Neural progenitor cell (in vitro differentiated cells): ENCODE data around the gene ACACB. TPM values are rescaled to one million over a fixed set of nuclear protein-coding genes. Genes with fewer than 3 reads are reported as not detected.

Source experiments
- DNase-seq: peaks from one replicate; pipeline ENCODE4 v3.0.0-alpha.2; 2016; ENCODE audit warnings: low spot score
- H2AFZ ChIP-seq: fragments of 200-600 bp; sonication (generic); replicated peaks from 2 replicates; pipeline ENCODE4 v1.6.1; 2016; ENCODE audit warnings: antibody characterized with exemption
- H3F3A ChIP-seq: fragments of 200-600 bp; sonication (generic); 2 replicates; pipeline ENCODE4 v1.6.1; 2016; ENCODE audit warnings: antibody characterized with exemption, low read depth
- H3K27ac ChIP-seq: fragments of 200-600 bp; sonication (generic); 2 replicates; pipeline ENCODE4 v1.5.1; 2016; ENCODE audit warnings: mild to moderate bottlenecking
- H3K27me3 ChIP-seq: fragments of 200-600 bp; sonication (generic); 2 replicates; pipeline ENCODE4 v1.6.1; 2016; ENCODE audit warnings: mild to moderate bottlenecking, moderate library complexity
- H3K36me3 ChIP-seq: fragments of 200-600 bp; sonication (generic); 2 replicates; pipeline ENCODE4 v1.5.1; 2016
- H3K4me1 ChIP-seq: fragments of 200-600 bp; sonication (generic); 2 replicates; pipeline ENCODE4 v1.6.1; 2016; ENCODE audit warnings: mixed run types
- H3K4me2 ChIP-seq: fragments of 200-600 bp; sonication (generic); 2 replicates; pipeline ENCODE4 v1.6.1; 2016
- H3K4me3 ChIP-seq: fragments of 200-600 bp; sonication (generic); 2 replicates; pipeline ENCODE4 v1.5.1; 2016
- H3K79me2 ChIP-seq: fragments of 200-600 bp; sonication (generic); 2 replicates; pipeline ENCODE4 v1.6.1; 2016; ENCODE audit warnings: low read depth
- H3K9ac ChIP-seq: fragments of 200-600 bp; sonication (generic); 2 replicates; pipeline ENCODE4 v1.6.1; 2016
- H3K9me3 ChIP-seq: fragments of 200-600 bp; sonication (generic); 2 replicates; pipeline ENCODE4 v1.5.1; 2016; ENCODE audit warnings: low read depth
- H4K20me1 ChIP-seq: fragments of 200-600 bp; sonication (generic); 2 replicates; pipeline ENCODE4 v1.6.1; 2016; ENCODE audit warnings: low read depth
- H3K27ac Mint-ChIP-seq: 3 replicates; pipeline ENCODE4 v1.8.0; 2021; ENCODE audit warnings: mixed read lengths
- H3K27me3 Mint-ChIP-seq: 2 replicates; pipeline ENCODE4 v1.8.0; 2022; ENCODE audit warnings: low read depth, mild to moderate bottlenecking, inconsistent platforms, moderate library complexity, mixed read lengths; ENCODE audit not compliant: insufficient read depth
- H3K36me3 Mint-ChIP-seq: 3 replicates; pipeline ENCODE4 v1.8.0; 2021; ENCODE audit warnings: mixed read lengths
- H3K4me1 Mint-ChIP-seq: 3 replicates; pipeline ENCODE4 v1.8.0; 2021; ENCODE audit warnings: mixed read lengths
- H3K4me3 Mint-ChIP-seq: 3 replicates; pipeline ENCODE4 v1.8.0; 2021; ENCODE audit warnings: mild to moderate bottlenecking, moderate library complexity, mixed read lengths
- H3K9me3 Mint-ChIP-seq: 3 replicates; pipeline ENCODE4 v1.8.0; 2020; ENCODE audit warnings: mixed read lengths
- CTCF ChIP-seq: fragments of 200-600 bp; sonication (generic); IDR thresholded peaks from 2 replicates; pipeline ENCODE4 v1.5.1; 2017; ENCODE audit warnings: antibody characterized with exemption, mild to moderate bottlenecking
- EZH2 ChIP-seq: fragments of 200-600 bp; sonication (generic); IDR thresholded peaks from 2 replicates; pipeline ENCODE4 v1.6.1; 2017; ENCODE audit warnings: antibody characterized with exemption, mild to moderate bottlenecking, moderate library complexity
- EZH2phosphoT487 ChIP-seq: fragments of 200-600 bp; sonication (generic); IDR thresholded peaks from 2 replicates; pipeline ENCODE4 v1.6.1; 2017; ENCODE audit warnings: antibody characterized with exemption
- total RNA-seq: library from RNA; depleted of rRNA; stranded (reverse); fragments of >200 nt; gene quantifications from 2 replicates; pipeline ENCODE4 v1.2.3, GENCODE V29; 2015; ENCODE audit warnings: low replicate concordance

Gene ACACB
- total RNA-seq, 1 donor from 2014 or later: 2.4 TPM

- H3K4me1 ChIP-seq: peaks cover 2% of the 10 kb centered on the region
- no peak for DNase-seq
- peaks cover 14% of the 10 kb centered on the region for H3F3A ChIP-seq
- no peaks in the 10 kb centered on the region for H3K9me3 Mint-ChIP-seq
- no peaks in the 10 kb centered on the region for H3K9me3 ChIP-seq
- H3K4me2 ChIP-seq: no peak overlapping the region
- H2AFZ ChIP-seq: no peak overlapping the region
- no peaks in the 10 kb centered on the region for H3K36me3 ChIP-seq
- H3K27me3 ChIP-seq: peaks cover 16% of the 10 kb centered on the region
- H3K36me3 Mint-ChIP-seq: no peaks in the 10 kb centered on the region
- TF ChIP-seq EZH2 (no peak), EZH2phosphoT487 (no peak), CTCF (no peak)
- H3K9ac ChIP-seq: no peak overlapping the region
- no peaks in the 10 kb centered on the region for H3K79me2 ChIP-seq
- H3K27ac ChIP-seq: no peak overlapping the region
- no peaks in the 10 kb centered on the region for H4K20me1 ChIP-seq
- no peak overlapping the region for H3K4me3 ChIP-seq
- peaks cover 12% of the 10 kb centered on the region for H3K4me1 Mint-ChIP-seq
- no peak overlapping the region for H3K27ac Mint-ChIP-seq
- no peak overlapping the region for H3K4me3 Mint-ChIP-seq
- peaks cover 9% of the 10 kb centered on the region for H3K27me3 Mint-ChIP-seq
Measured at GRCh38 chr12:109150124-109150640, 33.8 kb downstream of the ACACB start.

- Mint-ChIP-seq H3K36me3 (no peaks in the 10 kb centered on the region), H3K4me3 (no peak overlapping the region), H3K4me1 (peaks cover 19% of the 10 kb centered on the region), H3K27me3 (peaks cover 9% of the 10 kb centered on the region), H3K27ac (no peak overlapping the region), H3K9me3 (no peaks in the 10 kb centered on the region)
- TF ChIP-seq EZH2: no peak
- no peak for TF ChIP-seq EZH2phosphoT487
- TF ChIP-seq CTCF: no peak
- Histone ChIP-seq H3K4me2 (no peak overlapping the region), H3K4me1 (peaks cover 4% of the 10 kb centered on the region), H3F3A (peaks cover 20% of the 10 kb centered on the region), H3K9me3 (no peaks in the 10 kb centered on the region), H3K79me2 (no peaks in the 10 kb centered on the region), H3K27ac (no peak overlapping the region), H3K4me3 (no peak overlapping the region), H4K20me1 (no peaks in the 10 kb centered on the region), H3K27me3 (peaks cover 16% of the 10 kb centered on the region), H2AFZ (no peak overlapping the region), H3K36me3 (no peaks in the 10 kb centered on the region), H3K9ac (no peak overlapping the region)
- DNase-seq: no peak
Measured at GRCh38 chr12:109151457-109151856, 35.1 kb downstream of the ACACB start.

- Histone ChIP-seq H3K9ac (no peak overlapping the region), H3K4me2 (peak overlapping the region; percentile 75), H3K79me2 (no peaks in the 10 kb centered on the region), H3K4me1 (peaks cover 4% of the 10 kb centered on the region), H3F3A (peaks cover 20% of the 10 kb centered on the region), H3K4me3 (peak overlapping the region; percentile 55), H3K27ac (no peak overlapping the region), H3K27me3 (peaks cover 16% of the 10 kb centered on the region), H4K20me1 (no peaks in the 10 kb centered on the region), H3K9me3 (no peaks in the 10 kb centered on the region), H2AFZ (peak overlapping the region; percentile 86), H3K36me3 (no peaks in the 10 kb centered on the region)
- peak; percentile 51 for DNase-seq
- H3K4me1 Mint-ChIP-seq: peaks cover 17% of the 10 kb centered on the region
- H3K36me3 Mint-ChIP-seq: no peaks in the 10 kb centered on the region
- TF ChIP-seq EZH2phosphoT487: no peak
- TF ChIP-seq EZH2: peak; percentile 15
- no peak for TF ChIP-seq CTCF
- H3K27me3 Mint-ChIP-seq: peaks cover 9% of the 10 kb centered on the region
- no peak overlapping the region for H3K27ac Mint-ChIP-seq
- no peaks in the 10 kb centered on the region for H3K9me3 Mint-ChIP-seq
- peak overlapping the region; percentile 94 for H3K4me3 Mint-ChIP-seq
Measured at GRCh38 chr12:109153821-109154441, 37.5 kb downstream of the ACACB start.
